Measurements from ENCODE around the gene NEURL1B. TPM values are rescaled to one million over a fixed set of nuclear protein-coding genes. Genes with fewer than 3 reads are reported as not detected.
A peak's percentile ranks its signal among the peaks of the same experiment; 100 is the strongest.

Gene NEURL1B
- polyA plus RNA-seq, 3 donors = 12.7 to 16.6 (median 15.9) TPM

GRCh38 chr5:172606156-172606785 lies 34.8 kb upstream of the NEURL1B start:
- DNase-seq = no peak

DNA sequence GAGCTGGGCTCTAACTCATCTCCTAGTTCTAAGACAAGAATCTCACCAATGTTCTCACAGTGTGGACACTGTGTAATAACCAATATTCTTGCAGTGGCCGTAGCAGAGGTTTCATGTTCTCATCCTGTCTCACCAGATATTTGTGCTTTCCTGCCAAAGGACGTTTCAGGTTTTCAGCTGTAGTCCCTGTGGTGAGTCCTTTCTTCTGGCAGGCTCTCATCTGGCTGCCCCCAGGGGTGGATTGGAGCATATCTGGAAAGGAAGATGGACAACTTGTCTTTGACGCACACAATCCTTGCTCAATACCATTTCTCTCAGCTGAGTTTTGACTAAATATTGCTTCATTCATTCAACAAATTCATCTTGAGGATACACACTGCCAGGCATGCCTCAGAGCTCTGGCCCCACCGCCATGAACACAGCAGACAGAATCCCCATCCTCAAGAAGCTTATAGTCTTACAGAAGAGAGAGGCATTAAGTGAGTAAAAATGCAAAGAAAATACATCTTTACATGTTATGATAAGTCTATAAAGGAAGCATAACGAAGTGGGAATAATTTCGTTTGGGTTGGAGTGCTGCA lies 33.8 kb upstream of the NEURL1B start:
- DNase-seq = no peak

GRCh38 chr5:172608773-172609172 lies 32.3 kb upstream of the NEURL1B start:
- no peak for DNase-seq

- DNase-seq = no peak
Measured at GRCh38 chr5:172610643-172611042, 30.4 kb upstream of the NEURL1B start.

- no peak for DNase-seq
Measured at GRCh38 chr5:172611913-172612312, 29.1 kb upstream of the NEURL1B start.

- DNase-seq = no peak
Measured at GRCh38 chr5:172612771-172613170, 28.3 kb upstream of the NEURL1B start.

DNA sequence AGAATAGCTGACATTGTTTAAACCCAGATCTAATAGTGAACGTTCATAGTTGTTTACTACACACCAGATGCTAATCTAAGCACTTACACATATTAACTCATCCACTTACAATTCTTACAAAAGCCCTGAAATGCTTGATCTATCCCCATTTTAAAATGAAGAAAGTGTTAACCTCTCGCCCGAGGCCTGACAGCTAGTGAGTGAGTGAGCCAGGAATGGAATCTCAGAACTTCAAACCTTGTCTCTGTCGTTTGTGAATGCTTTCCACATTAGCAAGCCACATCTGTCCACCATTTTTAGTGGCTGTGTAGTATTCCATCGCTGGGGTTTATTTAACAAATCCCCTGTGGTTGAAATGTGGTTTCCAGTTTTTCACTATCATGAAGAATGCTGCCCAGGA lies 24.9 kb upstream of the NEURL1B start:
- DNase-seq = no peak

GRCh38 chr5:172616730-172617129 lies 24.3 kb upstream of the NEURL1B start:
- peak; percentile 69 for DNase-seq

GRCh38 chr5:172617817-172618216 lies 23.2 kb upstream of the NEURL1B start:
- DNase-seq = no peak

GRCh38 chr5:172618574-172619365 lies 22.3 kb upstream of the NEURL1B start:
- DNase-seq = no peak

DNA sequence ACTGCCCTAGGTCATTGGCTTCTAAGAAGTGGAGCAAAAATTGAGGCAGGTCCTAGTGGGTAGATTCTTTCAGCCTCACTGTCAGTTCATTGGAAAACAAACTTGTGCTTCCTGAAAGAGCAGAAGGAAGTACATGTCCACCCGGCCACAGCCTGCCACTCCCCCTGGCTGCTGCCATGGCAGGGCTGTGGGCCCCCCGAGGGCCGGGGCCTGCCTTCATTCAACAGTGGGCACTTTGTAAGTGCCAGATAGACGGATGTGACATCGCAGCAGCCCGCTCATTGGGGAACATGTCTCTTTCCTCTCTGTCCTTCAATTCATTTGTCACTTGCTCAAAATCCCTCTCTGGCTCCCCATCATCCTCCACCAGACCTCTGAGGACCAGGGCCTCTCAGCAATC lies 20.6 kb upstream of the NEURL1B start:
- no peak for DNase-seq

GRCh38 chr5:172622091-172623046 lies 18.7 kb upstream of the NEURL1B start:
- DNase-seq = no peak

GRCh38 chr5:172623313-172623980 lies 17.6 kb upstream of the NEURL1B start:
- no peak for DNase-seq

DNA sequence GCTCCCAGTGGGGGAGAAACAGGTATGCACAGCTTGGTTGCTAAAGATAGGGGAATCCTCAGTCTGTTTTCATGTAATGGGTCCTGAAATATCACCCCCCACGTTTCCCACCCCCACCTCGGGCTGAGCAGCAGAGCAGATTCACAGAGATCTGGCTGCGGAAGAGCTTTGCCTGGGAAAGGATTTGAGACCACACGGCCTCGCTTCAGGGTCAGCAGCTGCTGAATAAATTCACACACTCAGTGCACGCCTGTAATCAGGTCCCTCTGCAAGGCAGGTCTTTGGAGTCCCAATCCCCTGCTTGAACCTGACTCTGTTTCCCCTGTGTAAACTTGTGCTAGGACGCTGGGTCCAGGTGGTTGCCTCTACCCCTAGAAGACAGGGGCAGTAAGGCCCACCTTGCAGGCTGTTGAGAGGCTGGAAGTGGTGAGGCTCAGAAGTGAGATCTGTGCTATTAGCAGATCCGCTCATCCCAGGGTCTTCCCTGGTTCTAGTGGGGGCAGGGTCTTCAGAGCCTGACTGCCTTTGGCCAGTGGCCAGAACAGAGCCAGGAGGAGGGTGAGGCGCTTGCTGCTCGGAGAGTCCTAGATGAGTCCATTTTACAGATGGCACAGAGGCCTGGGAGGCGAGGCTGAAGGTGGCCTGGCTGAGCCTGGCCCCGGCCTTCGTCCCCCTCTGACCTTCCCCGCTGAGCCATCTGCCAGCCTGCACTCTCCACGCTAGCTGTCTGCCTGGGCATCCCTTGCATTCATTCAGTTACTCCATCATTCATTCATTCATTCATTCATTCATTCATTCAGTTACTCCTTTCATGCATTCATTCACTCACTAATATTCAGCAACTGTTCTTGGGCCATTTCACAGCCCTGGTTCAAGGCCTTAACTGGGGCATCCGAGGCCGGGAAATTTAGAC lies 16.7 kb upstream of the NEURL1B start:
- DNase-seq = no peak

DNA sequence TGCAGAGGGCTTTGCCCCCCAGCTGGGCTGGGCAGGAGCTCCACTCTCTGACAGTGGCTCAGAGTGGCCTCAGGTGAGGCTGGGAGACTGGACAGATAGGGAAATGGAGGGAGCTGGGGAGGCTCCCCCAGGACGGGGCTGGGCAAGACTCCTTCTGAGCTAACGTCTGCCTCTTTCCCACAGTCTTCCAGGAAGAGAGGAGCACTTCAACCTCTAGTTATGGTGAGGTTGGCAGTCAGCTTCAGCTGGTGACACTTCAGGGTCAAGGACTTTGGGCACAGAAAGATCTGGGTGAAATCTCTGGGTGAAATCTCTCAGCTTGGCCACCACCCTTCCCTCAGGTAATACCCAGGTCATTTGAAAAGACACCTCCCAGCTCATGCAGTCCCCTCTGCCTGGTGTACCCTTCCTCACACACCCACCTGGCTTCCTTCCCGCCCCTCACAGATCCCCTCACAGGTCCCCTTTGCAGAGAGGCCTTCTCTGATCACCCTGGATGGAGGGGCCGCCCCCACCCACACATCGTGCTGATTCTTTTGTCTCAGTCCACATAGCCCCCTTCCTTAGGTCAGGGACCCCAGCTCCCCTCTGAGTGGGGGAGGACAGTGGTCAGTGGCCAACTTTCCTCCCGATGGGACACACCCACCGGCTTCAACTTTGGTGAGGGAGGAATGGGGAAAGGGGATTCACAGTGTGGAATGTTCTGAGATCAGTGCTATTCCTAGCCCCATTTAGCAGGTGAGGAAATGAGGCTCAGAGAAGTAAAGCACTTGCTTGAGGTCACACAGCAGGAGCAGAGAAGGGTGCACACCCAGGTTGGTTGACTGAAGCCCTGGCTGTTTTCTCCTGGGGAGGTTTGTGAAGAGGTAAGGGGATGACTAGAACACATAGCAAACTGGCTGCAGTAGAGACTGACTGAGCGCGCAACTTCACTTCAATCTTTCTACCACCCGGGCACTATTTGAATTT lies 15.8 kb upstream of the NEURL1B start:
- DNase-seq = no peak

GRCh38 chr5:172626031-172626581 lies 15.0 kb upstream of the NEURL1B start:
- DNase-seq = no peak

- DNase-seq = no peak
Measured at GRCh38 chr5:172630082-172630481, 11.0 kb upstream of the NEURL1B start.

DNA sequence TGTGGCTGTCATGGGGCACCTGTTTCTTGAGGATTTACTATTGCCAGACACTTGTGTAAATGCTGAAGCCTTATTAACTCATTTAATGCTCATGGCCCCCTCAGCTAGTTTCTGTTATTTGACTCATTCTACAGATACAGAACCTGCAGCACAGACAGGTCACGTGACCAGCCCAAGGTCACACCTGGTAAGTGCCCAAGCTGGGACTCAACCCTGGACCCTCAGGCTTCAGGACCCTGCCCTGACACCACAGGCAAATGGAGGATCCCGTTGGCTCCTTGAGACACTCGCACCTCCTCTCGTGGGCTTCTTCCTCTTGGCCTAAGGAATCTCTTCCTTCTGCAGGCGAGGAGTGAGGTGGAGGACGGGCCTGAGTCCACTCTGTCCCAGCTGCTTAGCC lies 10.6 kb upstream of the NEURL1B start:
- DNase-seq = no peak

GRCh38 chr5:172630986-172631385 lies 10.1 kb upstream of the NEURL1B start:
- DNase-seq = no peak

All from renal pelvis (tissue), 4 donors.